Progenitor cell of endocrine pancreas (in vitro differentiated cells): ENCODE data around the gene COL4A6. TPM values are rescaled to one million over a fixed set of nuclear protein-coding genes. Genes with fewer than 3 reads are reported as not detected.
A peak's percentile ranks its signal among the peaks of the same experiment; 100 is the strongest.
"Not testable (repeated sequence)": the region's sequence is repeated elsewhere in the genome, so short reads cannot be mapped to it uniquely, and the experiment has no call there.

Source experiments
- DNase-seq: peaks from one replicate; pipeline ENCODE4 v3.0.0; 2021; ENCODE audit warnings: low spot score; ENCODE audit not compliant: unreplicated experiment
- H3K27ac Mint-ChIP-seq: 2 replicates; pipeline ENCODE4 v1.8.0; 2021; ENCODE audit warnings: mild to moderate bottlenecking, moderate library complexity, mixed read lengths
- H3K27me3 Mint-ChIP-seq: 2 replicates; pipeline ENCODE4 v1.8.0; 2021; ENCODE audit warnings: mixed read lengths
- H3K36me3 Mint-ChIP-seq: 2 replicates; pipeline ENCODE4 v1.8.0; 2022; ENCODE audit warnings: mixed read lengths; ENCODE audit not compliant: insufficient read depth
- H3K4me1 Mint-ChIP-seq: 2 replicates; pipeline ENCODE4 v1.8.0; 2021; ENCODE audit warnings: low read depth, mixed read lengths
- H3K4me3 Mint-ChIP-seq: 2 replicates; pipeline ENCODE4 v1.8.0; 2021; ENCODE audit warnings: low read depth, mild to moderate bottlenecking, moderate library complexity, mixed read lengths
- H3K9me3 Mint-ChIP-seq: 2 replicates; pipeline ENCODE4 v1.8.0; 2021; ENCODE audit warnings: low read depth, mixed read lengths
- CTCF ChIP-seq: fragments of 200-600 bp; sonication (generic); IDR thresholded peaks from one replicate; pipeline ENCODE4 v1.5.0; 2021; ENCODE audit warnings: antibody characterized with exemption, mild to moderate bottlenecking; ENCODE audit not compliant: unreplicated experiment
- total RNA-seq: library from RNA; stranded (reverse); gene quantifications from 2 replicates; pipeline ENCODE4 v1.2.1, GENCODE V29; 2021

COL4A6 gene
- total RNA-seq, 1 donor from 2014 or later = 66.6 TPM

GRCh38 chrX:108384783-108385182 lies 53.4 kb downstream of the COL4A6 start:
- no peaks in the 10 kb centered on the region for H3K27me3 Mint-ChIP-seq
- DNase-seq = no peak
- H3K4me1 Mint-ChIP-seq = peaks cover 3% of the 10 kb centered on the region
- H3K9me3 Mint-ChIP-seq = peaks cover 36% of the 10 kb centered on the region
- H3K4me3 Mint-ChIP-seq = no peak overlapping the region
- no peak overlapping the region for H3K27ac Mint-ChIP-seq
- no peak for TF ChIP-seq CTCF
- peaks cover 22% of the 10 kb centered on the region for H3K36me3 Mint-ChIP-seq

GRCh38 chrX:108380222-108380621 lies 58.0 kb downstream of the COL4A6 start:
- Mint-ChIP-seq H3K27me3 (no peaks in the 10 kb centered on the region), H3K4me3 (no peak overlapping the region), H3K9me3 (peaks cover 10% of the 10 kb centered on the region), H3K4me1 (peaks cover 17% of the 10 kb centered on the region), H3K27ac (no peak overlapping the region), H3K36me3 (peaks cover 6% of the 10 kb centered on the region)
- TF ChIP-seq CTCF = no peak
- DNase-seq = no peak

GRCh38 chrX:108376821-108377220 lies 61.4 kb downstream of the COL4A6 start:
- Mint-ChIP-seq H3K27ac (peak overlapping the region; percentile 78), H3K4me1 (peaks cover 46% of the 10 kb centered on the region), H3K4me3 (peak overlapping the region; percentile 44)
- not testable (repeated sequence) for H3K27me3 Mint-ChIP-seq, H3K36me3 Mint-ChIP-seq, DNase-seq, H3K9me3 Mint-ChIP-seq

GRCh38 chrX:108375591-108375990 lies 62.6 kb downstream of the COL4A6 start:
- H3K4me1 Mint-ChIP-seq = peaks cover 55% of the 10 kb centered on the region
- not testable (repeated sequence) for H3K36me3 Mint-ChIP-seq, H3K27me3 Mint-ChIP-seq

GRCh38 chrX:108366644-108367406 lies 71.4 kb downstream of the COL4A6 start:
- H3K4me3 Mint-ChIP-seq = no peak overlapping the region
- no peak for DNase-seq

More at GRCh38 chrX:108375591-108375990, 62.6 kb downstream of the COL4A6 start:
- Mint-ChIP-seq H3K4me3 (peak overlapping the region; percentile 17), H3K27ac (peak overlapping the region; percentile 79)
- not testable (repeated sequence) for H3K9me3 Mint-ChIP-seq, DNase-seq

GRCh38 chrX:108362026-108362425 lies 76.2 kb downstream of the COL4A6 start:
- Mint-ChIP-seq H3K27me3 (no peaks in the 10 kb centered on the region), H3K9me3 (no peaks in the 10 kb centered on the region), H3K4me1 (peaks cover 7% of the 10 kb centered on the region), H3K36me3 (peaks cover 2% of the 10 kb centered on the region), H3K4me3 (no peak overlapping the region), H3K27ac (peak overlapping the region; percentile 39)
- TF ChIP-seq CTCF = no peak
- no peak for DNase-seq

More at GRCh38 chrX:108366644-108367406, 71.4 kb downstream of the COL4A6 start:
- TF ChIP-seq CTCF = no peak
- peaks cover 2% of the 10 kb centered on the region for H3K36me3 Mint-ChIP-seq
- peaks cover 9% of the 10 kb centered on the region for H3K4me1 Mint-ChIP-seq
- H3K9me3 Mint-ChIP-seq = no peaks in the 10 kb centered on the region
- H3K27me3 Mint-ChIP-seq = no peaks in the 10 kb centered on the region
- H3K27ac Mint-ChIP-seq = no peak overlapping the region
